ENCODE data around the gene REEP3. TPM values are rescaled to one million over a fixed set of nuclear protein-coding genes. Genes with fewer than 3 reads are reported as not detected.

The REEP3 gene
- total and polyA plus RNA-seq, 2 of the 4 experiments (the other 2 are of a cell fraction) = 11.7 to 28.9 TPM

GRCh38 chr10:63667596-63668480 is 146.6 kb downstream of the REEP3 start:
- no peak overlapping the region for H4K5ac ChIP-seq (ENCODE audit: low read depth, low read length)
- no peak overlapping the region for H2BK5ac ChIP-seq (ENCODE audit: low read depth, low read length, poor library complexity, severe bottlenecking)
- no peak for ATAC-seq (ENCODE audit: low read depth)
- no peaks in the 10 kb centered on the region for H4K20me1 ChIP-seq (ENCODE audit: insufficient read depth, low read length)
- no peak overlapping the region for H3K4ac ChIP-seq (ENCODE audit: low read depth, low read length)
- no peak overlapping the region for H2AK9ac ChIP-seq (replicated peaks; ENCODE audit: low read depth, low read length, poor library complexity)
- CTCF ChIA-PET = no interaction called here
- intact Hi-C loops (cut with micrococcal nuclease) (no loop called here), dilution Hi-C loops (cut with HindIII; ENCODE audit: low sequenced_read_pairs, unreplicated experiment) (no loop called here), in situ Hi-C loops (cut with MboI; ENCODE audit: low sequenced_read_pairs) (no loop called here)
- DNase-seq = no peak
- H3K36me3 ChIP-seq (ENCODE audit: control insufficient read depth, insufficient read depth, low read length) = no peaks in the 10 kb centered on the region
- no peak overlapping the region for H2AK5ac ChIP-seq (ENCODE audit: low read depth, low read length)
- no peak overlapping the region for H3K23ac ChIP-seq (ENCODE audit: low read depth, low read length)
- H3K27me3 ChIP-seq (ENCODE audit: control insufficient read depth, insufficient read depth, low read length) = no peaks in the 10 kb centered on the region
- H4K91ac ChIP-seq (ENCODE audit: insufficient read depth, low read depth, low read length) = no peak overlapping the region
- no peak overlapping the region for H2BK120ac ChIP-seq (ENCODE audit: low read depth, low read length)
- no peak overlapping the region for H2BK20ac ChIP-seq (ENCODE audit: low read depth, low read length)
- no peak overlapping the region for H4K8ac ChIP-seq (ENCODE audit: low read depth in 2 of 2, low read length in 2 of 2)
- H3K4me1 ChIP-seq (ENCODE audit: control insufficient read depth, insufficient read depth, low read length) = peaks cover 2% of the 10 kb centered on the region; the same call in 1 of the 2 replicates
- no TSS peak for BruUV-seq (replicated peaks)
- no peak overlapping the region for H3K56ac ChIP-seq (ENCODE audit: extremely low read depth, insufficient read depth, low read length)
- H2BK15ac ChIP-seq (ENCODE audit: low read depth, low read length) = no peak overlapping the region
- no peak overlapping the region for H3K4me2 ChIP-seq (ENCODE audit: low read depth, low read length)
- no peak overlapping the region for H2AFZ ChIP-seq (replicated peaks; ENCODE audit: low read length, poor library complexity)
- no peak overlapping the region for H3K4me3 ChIP-seq (ENCODE audit: insufficient read depth, low read depth, low read length)
- H3K9me1 ChIP-seq (ENCODE audit: insufficient read depth, low read length) = 0 out of 2 replicates have a peak, but pooled peaks cover 4% of the 10 kb centered on the region
- no CpG with 5 or more reads among the region's 3 CpGs for WGBS, 2 experiments (ENCODE audit: extremely low coverage in 2 of 2, insufficient read length in 1 of 2)
- H3K27ac ChIP-seq (ENCODE audit: insufficient read depth, low read length) = no peak overlapping the region
- H3K9me3 ChIP-seq (ENCODE audit: control insufficient read depth, insufficient read depth, low read length) = no peaks in the 10 kb centered on the region
- POLR2A ChIA-PET (ENCODE audit: unreplicated experiment) = no interaction called here
- H3K79me1 ChIP-seq (ENCODE audit: low read depth in 1 of 2, low read length in 2 of 2) = no peaks in the 10 kb centered on the region
- no peak overlapping the region for H3K9ac ChIP-seq (ENCODE audit: low read depth, low read length)
- no peak overlapping the region for H3K18ac ChIP-seq (ENCODE audit: low read depth, low read length)
- H3K14ac ChIP-seq (replicated peaks; ENCODE audit: low read depth, low read length) = no peak overlapping the region
- TF ChIP-seq POLR2A (IDR thresholded peaks at IDR 0.05; ENCODE audit: low read depth, low read length) (no peak), RAD21 (IDR thresholded peaks at IDR 0.05; ENCODE audit: low read length) (no peak), MXI1 (IDR thresholded peaks at IDR 0.05; ENCODE audit: borderline replicate concordance, low read depth, low read length) (no peak), ELK1 (IDR thresholded peaks at IDR 0.05; ENCODE audit: borderline replicate concordance, low read depth, low read length) (no peak), RCOR1 (IDR thresholded peaks at IDR 0.05; ENCODE audit: insufficient replicate concordance, low read length) (no peak), FOS (IDR thresholded peaks at IDR 0.05; ENCODE audit: low read depth, low read length) (no peak), USF2 (IDR thresholded peaks at IDR 0.05; ENCODE audit: low read depth, low read length) (no peak), RFX5 (IDR thresholded peaks at IDR 0.05; ENCODE audit: low read depth, low read length) (no peak), SMC3 (IDR thresholded peaks at IDR 0.05; ENCODE audit: low read depth, low read length) (no peak), MAZ (IDR thresholded peaks at IDR 0.05; ENCODE audit: borderline replicate concordance, low read depth, low read length) (no peak), CTCF (conservative IDR thresholded peaks at IDR 0.05; ENCODE audit: low read depth, low read length) (no peak), CHD1 (IDR thresholded peaks at IDR 0.05; ENCODE audit: low read depth, low read length) (no peak), CEBPB (IDR thresholded peaks at IDR 0.05; ENCODE audit: low read depth, low read length) (no peak), MAFK (IDR thresholded peaks at IDR 0.05; ENCODE audit: low read depth, low read length) (no peak), NFE2L2 (IDR thresholded peaks at IDR 0.05; ENCODE audit: low read depth, low read length) (no peak)

Measured in IMR-90 (cell line).